ENCODE results near the gene GPR31.
A peak's percentile ranks its signal among the peaks of the same experiment; 100 is the strongest.

- TF ChIP-seq, protein P1, sequence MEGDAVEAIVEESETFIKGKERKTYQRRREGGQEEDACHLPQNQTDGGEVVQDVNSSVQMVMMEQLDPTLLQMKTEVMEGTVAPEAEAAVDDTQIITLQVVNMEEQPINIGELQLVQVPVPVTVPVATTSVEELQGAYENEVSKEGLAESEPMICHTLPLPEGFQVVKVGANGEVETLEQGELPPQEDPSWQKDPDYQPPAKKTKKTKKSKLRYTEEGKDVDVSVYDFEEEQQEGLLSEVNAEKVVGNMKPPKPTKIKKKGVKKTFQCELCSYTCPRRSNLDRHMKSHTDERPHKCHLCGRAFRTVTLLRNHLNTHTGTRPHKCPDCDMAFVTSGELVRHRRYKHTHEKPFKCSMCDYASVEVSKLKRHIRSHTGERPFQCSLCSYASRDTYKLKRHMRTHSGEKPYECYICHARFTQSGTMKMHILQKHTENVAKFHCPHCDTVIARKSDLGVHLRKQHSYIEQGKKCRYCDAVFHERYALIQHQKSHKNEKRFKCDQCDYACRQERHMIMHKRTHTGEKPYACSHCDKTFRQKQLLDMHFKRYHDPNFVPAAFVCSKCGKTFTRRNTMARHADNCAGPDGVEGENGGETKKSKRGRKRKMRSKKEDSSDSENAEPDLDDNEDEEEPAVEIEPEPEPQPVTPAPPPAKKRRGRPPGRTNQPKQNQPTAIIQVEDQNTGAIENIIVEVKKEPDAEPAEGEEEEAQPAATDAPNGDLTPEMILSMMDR (IDR thresholded peaks at IDR 0.05; ENCODE audit: low read depth, low read length, poor library complexity, severe bottlenecking), result peak; percentile 9
- no peak for TF ChIP-seq EZH2phosphoT487 (IDR thresholded peaks at IDR 0.05; ENCODE audit: borderline replicate concordance, low read length)
Observed at GRCh38 chr6:167139761-167140160, 18.0 kb downstream of the GPR31 start.

Measured in DOHH2 (cell line).